GM18502 (cell line): ENCODE measurements around the gene ARL6IP5.

Source experiments
- ATAC-seq: cut with Tn5 transposase; IDR thresholded peaks from one replicate; pipeline ENCODE4 v1.9.1; 2021; ENCODE audit warnings: mild to moderate bottlenecking; ENCODE audit not compliant: unreplicated experiment, poor library complexity

The ARL6IP5 gene

DNA sequence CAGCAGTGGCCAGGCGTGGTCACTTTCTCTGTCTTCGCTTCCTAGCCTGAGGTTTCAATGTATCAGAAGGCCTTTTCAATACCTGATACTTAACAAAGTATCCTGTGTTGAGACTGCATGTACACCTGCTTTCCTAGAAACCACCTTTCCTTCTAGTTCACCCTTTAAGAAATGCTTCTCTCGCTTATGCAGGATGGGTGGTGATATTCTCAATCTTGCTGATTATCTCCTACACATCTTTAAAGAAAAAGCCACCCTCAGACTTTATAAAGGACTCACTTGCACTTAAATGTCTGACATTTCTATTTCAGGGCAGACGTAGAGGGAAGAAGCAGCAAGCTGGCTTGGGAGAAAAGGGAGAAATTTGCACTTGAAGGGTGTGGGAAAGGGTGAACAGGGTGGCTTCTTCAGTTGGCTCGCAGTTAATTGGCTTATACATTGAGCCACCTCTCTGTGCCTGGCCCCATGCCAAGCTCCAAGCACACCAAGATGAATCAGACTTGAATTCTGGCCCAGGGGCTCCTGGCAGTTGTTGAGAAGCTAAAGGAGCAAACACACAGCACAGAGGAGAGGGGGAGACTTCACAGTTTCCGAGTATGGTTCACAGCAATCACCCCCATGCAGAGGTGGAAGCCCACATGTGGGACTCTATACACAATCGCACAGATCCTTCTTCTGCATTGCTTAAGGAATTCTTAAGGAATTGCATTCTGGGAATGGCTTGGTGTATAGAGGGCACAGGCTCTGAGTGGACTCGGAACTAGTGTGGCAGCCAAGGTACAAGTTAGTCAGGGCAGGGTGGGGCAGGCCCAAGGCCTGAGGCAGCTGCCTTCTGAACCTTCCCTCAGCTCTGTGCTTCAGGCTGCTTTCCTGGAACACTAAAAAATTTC lies 1.3 kb downstream of the ARL6IP5 start:
- no peak for ATAC-seq

DNA sequence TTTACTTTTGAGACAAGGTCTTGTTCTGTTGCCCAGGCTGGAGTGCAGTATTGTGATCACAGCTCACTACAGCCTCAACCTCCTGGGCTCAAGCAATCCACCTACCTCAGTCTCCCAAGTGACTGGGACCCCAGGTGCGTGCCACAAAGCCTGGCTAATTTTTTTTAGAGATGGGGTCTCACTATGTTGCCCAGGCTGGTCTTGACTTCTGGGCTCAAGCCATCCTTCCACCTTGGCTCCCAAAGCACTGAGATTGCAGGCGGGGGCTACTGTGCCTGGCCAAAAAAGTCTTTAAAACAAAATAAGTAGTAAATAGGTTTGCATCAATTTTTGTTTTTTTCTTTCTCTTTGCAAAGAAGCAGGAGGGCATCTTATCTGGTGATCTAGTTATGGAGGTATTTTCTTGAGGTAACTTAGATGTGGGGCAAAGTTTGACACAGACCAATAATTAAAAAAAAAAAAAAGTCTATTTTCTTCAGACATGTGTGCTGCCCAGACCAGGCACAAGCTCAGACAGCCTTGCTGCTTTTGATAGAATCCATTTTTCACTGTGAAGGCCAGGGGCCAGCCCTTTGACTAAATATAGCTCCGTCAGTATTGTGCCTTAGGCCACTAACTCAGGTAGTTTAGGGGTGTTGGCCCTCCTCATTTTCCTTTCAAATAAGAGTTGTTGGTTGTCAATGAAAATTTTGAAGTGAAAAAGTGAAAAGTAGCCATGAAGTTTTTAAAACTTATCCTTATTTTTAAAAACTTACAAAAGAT lies 2.5 kb downstream of the ARL6IP5 start:
- ATAC-seq = no peak

DNA sequence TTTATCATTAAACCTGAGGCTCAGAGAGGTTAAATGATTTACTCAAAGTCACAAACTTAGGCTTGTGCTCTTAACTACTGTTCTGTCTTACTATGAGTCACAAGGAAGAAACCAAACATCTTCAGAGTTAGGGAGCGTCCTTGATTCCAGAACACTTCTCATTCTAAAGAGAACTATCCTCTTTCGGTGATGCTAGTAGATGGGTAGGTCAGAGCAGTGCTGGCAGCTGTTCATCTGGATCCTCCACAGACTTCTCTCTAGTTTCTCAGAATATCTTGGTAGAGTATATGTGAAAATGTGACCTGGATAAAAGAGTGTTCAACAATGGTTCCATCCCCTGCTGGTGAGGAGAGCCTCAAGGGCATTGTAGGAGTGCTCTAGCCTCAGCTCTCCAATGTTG lies 3.3 kb downstream of the ARL6IP5 start:
- ATAC-seq = peak; percentile 22

DNA sequence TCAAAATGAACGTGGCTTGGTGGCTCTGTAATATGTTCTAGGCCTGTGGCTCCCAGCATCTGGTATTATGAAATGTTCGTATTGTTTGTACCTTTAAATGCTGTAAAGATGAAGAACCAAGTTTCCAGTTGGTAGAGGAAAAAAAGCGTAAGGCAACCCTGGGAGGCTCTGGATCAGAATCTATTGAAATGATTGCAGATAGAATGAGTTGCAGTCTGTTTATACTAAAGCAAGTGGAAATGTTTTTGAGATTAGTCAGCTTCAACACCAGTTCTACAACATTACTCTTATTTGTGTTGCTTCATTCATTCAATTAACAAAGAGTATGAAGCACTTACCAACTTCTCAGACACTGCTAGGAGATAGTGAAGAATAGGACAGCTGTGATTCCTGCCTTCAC lies 5.3 kb downstream of the ARL6IP5 start:
- no peak for ATAC-seq

DNA sequence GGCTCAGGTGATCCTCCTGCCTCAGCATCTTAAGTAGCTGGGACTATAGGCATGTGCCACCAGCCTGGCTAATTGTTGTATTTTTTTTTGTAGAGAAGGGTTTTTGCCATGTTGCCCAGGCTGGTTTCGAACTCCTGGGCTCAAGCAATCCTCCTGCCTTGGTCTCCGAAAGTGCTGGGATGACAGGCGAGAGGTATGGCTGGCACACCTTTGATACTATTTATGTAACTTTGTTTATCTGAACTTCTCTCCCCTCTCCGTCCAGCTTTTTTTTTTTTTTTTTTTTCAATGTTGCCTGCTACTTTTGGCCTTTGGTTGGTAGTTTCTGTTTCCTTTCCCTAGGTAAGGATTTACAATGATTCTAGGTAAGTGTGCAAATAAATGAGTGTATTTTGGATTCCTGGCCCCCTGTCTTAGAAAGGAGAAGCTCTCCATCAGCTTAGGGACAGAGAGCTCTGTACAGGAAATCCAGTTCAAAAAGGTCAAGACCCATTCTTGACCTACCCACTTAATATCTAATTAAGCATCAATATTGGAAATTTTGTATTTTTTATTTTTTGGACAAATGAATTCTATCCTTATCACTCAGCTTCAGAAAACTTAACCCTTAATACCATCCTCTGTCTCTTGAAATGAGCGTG lies 6.8 kb downstream of the ARL6IP5 start:
- peak; percentile 9 for ATAC-seq

DNA sequence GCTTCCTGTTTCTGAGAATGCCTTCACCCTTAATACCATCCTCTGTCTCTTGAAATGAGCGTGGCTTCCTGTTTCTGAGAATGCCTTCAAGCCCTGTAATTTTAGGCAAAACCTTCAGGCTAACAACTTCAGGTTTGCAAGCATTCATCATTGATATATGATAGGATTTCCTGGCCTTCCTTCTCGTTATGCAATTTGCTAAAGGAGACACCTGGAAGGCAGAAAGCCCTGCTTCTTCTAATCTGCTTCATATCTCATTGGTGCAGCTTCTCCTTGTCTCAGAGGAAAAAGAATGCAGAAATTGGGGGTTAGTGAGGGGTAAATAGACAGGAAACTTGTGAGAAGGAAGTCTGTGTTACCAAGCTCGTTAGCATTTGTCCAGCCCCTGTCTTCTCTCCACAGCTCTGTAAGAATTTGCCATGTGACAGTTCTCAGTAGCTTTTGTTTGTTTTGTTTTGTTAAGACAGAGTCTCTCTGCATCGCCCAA lies 7.3 kb downstream of the ARL6IP5 start:
- ATAC-seq = peak; percentile 82

DNA sequence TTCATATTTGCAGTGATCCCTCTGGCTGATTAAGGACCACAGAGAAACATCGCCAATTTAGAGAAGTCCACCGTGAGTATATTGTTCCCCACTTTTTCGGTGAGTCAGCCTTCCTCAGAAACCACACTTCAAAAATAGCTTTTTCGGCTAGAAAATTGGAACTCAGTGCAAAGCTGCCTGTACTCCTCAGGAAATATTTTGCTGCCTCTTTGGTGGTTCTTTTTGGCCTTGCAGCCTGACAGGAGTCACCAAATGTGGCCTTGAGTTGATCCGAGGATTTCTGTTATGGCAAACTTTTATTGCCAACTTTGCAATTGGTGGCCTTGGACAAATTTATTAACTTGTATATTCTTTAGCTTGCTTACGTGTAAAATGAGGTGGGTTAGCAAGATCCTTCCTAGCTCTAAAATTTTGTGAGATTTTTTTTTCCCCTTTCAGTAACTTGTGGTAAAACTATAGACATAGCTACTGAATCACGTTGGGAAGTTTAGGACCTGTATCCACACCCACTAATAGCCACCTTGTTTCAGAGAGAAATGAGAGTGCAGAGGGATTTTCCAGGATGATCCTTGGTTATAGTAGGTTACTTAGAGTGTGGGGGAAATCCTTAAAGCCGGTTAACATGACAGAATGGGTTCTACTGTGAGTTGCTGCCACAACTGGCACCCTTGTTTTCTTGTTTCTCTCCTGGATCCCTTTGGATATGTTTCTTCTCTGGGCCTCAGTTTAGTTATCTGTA lies 9.9 kb downstream of the ARL6IP5 start:
- ATAC-seq = no peak

DNA sequence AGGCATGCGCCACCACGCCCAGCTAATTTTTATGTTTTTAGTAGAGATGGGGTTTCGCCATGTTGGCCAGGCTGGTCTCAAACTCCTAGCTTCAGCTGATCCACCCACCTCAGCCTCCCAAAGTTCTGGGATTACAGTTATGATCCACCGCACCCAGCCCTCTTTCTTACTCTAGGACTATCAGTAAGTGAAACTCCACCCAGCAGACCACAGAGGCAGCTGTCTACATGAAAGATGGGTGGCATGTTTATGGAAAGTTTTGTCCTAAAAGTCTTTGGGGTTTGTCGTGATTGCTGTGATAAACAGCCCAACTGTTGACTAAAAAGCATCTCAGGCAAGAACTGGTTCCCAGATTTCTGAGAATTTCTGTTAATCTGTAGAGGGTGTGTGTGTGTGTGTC lies 10.9 kb downstream of the ARL6IP5 start:
- no peak for ATAC-seq

DNA sequence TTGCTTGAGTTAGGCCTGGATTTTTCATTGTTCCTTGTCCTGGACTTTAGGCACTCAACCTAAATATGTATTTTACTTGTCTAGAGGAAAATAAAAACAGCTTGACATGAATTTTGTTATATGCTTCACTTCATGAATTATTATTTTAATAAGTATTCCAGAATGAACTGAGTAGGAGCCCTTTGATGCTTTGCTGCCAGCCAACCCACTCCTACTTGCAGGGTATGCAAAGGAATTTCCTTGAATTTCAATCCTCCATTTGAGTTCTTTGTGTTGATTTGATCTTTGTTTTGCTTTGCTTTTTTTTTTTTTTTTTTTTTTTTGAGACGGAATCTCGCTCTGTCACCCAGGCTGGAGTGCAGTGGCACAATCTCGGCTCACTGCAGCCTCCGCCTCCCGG lies 11.6 kb downstream of the ARL6IP5 start:
- ATAC-seq = no peak

DNA sequence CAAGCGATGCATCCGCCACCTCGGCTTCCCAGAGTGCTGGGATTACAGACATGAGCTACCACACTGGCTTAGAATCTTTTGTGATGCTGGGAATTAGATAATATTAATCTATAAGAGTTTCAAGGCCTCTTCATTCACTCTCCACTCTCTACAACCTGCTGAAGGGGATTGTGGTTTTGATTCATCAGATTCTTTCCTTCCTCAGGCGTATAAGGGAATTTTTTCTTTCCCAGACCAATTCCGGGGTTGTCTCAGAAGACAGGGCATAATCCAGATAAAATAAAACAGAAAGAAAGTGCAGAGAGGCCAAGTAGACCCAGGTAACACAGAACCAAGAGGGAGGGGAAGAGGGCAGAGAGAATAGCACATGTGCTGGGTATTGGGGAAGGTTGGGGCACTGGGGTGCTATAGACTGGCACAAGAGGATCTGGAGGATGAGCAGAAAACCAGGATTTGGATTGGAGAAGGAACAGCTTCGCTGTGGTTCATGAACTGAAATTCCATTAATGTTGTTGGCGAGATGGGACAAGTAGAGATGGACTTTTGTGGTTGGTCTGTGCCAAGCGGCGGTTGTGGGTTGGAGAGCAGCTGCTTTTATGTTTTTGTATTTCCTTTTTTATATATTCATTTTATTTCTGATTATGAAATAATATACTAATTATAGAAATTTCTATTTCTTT lies 12.8 kb downstream of the ARL6IP5 start:
- ATAC-seq = no peak

DNA sequence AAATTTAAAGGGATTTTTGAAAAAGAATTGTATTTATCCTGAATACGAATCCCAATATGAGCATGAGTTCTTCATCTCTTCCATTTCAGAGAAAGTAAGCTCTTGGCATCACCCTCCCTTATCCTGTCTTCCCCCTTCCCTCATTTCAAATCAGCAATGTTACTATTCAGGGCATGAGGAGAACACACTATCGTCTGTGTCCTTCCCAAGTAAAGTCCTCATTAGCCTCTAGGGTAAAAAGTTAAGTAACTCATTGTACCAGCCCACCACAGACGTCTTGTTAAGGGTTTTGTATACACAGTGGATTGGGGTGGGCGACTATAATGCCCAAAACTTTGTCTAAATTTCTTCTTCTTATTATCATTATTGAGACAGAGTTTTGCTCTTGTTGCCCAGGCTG lies 14.8 kb downstream of the ARL6IP5 start:
- no peak for ATAC-seq

DNA sequence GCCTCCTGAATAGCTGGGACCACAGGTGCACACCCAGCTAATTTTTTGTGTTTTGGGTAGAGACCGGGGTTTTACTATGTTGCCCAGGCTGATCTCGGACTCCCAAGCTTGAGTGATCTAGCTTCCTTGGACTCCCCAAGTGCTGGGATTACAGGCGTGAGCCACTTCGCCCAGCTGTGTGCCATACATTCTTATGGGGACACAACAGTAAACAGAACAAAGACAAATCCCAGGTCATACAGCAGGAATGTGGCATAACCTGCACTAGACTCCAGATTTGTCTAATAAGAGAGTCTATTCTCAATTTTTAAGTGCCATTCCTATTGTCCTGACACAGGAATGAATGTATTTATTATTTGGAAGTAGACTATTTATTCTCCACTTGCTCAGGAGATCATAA lies 17.6 kb downstream of the ARL6IP5 start:
- ATAC-seq = no peak

DNA sequence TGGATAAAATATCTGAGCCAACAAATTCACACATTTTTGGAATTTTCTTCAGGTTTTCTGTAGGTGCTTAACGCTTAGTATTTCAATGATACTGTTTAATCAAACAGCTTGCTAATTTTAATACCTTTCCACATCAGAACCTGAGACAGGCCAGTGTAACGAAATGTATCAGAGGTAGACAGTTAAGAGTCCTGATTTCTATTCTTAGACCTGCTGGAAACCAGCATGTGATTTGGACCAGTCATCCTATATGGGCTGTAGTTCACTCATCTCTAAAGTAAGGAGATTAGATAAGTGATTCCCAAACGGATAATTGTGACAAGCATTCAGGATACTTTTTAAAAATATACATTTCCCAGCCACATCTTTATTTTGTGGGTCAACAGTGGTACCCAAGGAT lies 18.4 kb downstream of the ARL6IP5 start:
- no peak for ATAC-seq

DNA sequence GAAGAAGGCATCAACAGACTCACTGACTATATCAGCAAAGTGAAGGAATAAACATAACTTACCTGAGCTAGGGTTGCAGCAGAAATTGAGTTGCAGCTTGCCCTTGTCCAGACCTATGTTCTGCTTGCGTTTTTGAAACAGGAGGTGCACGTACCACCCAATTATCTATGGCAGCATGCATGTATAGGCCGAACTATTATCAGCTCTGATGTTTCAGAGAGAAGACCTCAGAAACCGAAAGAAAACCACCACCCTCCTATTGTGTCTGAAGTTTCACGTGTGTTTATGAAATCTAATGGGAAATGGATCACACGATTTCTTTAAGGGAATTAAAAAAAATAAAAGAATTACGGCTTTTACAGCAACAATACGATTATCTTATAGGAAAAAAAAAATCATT lies 19.8 kb downstream of the ARL6IP5 start:
- no peak for ATAC-seq

DNA sequence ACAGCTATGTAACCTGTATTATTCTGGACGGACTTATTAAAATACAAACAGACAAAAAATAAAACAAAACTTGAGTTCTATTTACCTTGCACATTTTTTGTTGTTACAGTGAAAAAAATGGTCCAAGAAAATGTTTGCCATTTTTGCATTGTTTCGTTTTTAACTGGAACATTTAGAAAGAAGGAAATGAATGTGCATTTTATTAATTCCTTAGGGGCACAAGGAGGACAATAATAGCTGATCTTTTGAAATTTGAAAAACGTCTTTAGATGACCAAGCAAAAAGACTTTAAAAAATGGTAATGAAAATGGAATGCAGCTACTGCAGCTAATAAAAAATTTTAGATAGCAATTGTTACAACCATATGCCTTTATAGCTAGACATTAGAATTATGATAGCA lies 20.6 kb downstream of the ARL6IP5 start:
- no peak for ATAC-seq

DNA sequence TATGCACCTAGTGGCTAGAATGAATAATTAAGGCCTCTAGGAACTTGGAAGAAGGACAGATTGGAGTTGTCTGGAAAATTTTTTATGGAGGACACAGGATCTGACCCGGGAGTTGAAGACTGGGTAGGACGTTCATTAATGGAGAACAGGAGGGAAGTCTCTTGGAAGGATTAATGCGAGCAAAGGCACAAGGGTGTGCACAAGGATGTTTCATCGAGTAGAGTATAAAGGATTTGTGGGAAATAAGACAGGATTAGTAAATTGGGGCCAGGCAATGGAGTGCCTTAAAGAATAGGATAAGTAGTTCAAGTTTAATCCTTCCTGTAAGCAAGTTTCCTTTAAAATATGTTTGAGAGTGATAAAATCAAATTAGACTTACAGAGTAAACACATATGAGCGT lies 23.1 kb downstream of the ARL6IP5 start:
- no peak for ATAC-seq

DNA sequence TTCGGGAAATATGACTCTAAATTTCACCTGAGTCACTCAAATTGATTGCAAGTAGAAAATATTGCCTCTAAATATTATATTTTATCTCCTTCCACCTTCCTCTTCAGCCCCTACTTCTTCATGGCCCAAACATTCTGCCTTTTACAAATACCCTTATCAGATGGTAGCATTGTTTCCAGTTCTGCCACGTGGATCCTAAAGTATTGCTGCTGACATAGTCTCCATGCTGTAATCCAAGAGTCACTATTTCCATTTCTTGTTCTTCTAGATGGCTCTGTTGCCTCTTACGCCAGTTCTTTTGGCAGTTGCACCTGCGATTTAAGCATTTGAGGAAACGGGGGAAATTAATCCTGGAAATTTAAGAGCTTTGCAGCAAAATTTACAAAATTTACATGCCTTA lies 24.1 kb downstream of the ARL6IP5 start:
- no peak for ATAC-seq

DNA sequence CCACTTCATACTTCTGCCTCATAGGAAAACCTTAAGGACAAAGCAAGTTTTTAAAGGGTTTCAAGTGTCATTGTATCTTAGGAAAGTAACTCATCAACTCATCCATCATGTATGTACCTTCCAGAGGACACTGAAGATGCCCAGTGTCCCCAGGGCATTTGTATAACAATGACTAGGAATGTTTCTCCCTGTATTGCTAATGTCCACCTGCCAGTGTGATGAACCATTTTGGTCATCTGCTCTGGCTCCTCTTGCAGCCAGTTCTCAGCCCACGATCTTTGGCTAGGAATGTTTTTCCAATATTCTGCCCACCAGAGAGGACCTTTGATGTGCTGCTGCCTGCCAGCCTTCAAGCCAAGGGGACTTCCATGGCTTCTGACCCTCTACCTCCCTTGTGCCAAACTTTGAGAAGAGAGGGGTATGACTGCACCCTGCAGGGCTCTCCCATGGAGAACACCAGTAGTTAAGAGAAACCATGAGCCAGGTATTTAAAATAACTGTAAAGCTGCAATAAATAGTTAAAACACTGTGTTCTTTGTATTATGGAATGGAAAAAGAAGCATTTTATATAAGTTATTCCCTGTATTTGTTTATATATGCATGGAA lies 26.3 kb downstream of the ARL6IP5 start:
- no peak for ATAC-seq

DNA sequence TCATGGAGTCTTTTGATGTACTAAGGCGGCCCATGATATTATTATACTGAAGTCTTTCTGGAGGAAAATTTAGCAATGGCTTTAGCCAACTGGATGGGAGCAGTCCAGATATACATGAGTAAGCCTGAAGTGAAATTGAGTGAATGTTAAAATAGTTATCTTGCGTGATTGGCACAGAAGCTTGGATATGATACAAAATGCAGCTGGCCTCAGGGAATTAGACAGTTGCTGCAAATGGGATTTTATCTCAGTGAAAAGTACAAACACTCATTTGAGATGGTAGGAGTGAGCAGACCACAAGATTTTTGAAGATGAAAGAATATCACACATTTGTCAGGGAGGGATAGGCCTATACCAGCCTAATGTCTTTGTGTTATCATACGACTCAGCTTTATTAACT lies 28.8 kb downstream of the ARL6IP5 start:
- ATAC-seq = no peak
